Keratinocyte (primary cell): ENCODE data around the gene TIGAR.

Experiments
- CTCF ChIP-seq, 3 experiments: IDR thresholded peaks in 1 of 3; conservative IDR thresholded peaks in 1 of 3; optimal IDR thresholded peaks in 1 of 3; 2 replicates in 2 of 3; 3 replicates in 1 of 3; pipeline versions ENCODE3 to v1.5.1; 2011; ENCODE audit warnings: low read length in 3 of 3, mild to moderate bottlenecking in 3 of 3, moderate library complexity in 2 of 3, control low read depth in 1 of 3, inconsistent platforms in 1 of 3; ENCODE audit not compliant: insufficient read depth in 2 of 3; ENCODE audit errors: extremely low read depth in 1 of 3
- EZH2 ChIP-seq: IDR thresholded peaks from one replicate; pipeline ENCODE4 v1.6.1; 2012; ENCODE audit warnings: inconsistent platforms, mild to moderate bottlenecking, low read length, moderate library complexity

DNA sequence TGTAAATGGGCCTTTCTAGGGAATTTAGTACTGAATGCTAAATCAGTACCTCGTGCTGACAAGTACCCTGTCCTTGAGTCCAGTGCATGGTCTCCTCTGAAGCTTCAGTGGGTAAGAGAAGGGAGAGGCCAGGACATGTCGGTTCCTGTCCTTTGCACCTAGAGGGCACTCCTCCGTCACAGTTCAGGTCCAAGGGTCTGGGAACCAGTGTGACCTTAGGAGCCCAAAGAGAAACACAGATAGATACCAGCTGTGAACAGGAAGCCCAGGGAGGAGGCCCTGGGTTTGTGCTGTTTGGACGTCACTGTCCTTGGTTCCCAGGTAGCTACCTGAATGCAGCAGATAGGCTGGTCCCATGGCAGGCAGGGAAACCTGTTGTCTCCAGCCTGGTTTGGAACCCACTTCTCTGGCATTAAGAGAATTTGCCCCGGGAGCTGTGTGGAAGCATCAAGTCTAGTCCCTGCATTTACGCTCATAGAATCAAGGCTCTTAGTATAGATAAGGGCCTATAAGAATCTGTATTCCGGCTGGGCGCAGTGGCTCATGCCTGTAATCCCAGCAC, 62.4 kb downstream of the TIGAR start:
- TF ChIP-seq CTCF (optimal IDR thresholded peaks at IDR 0.05 in 1 of 3, IDR thresholded peaks at IDR 0.05 in 1 of 3, conservative IDR thresholded peaks at IDR 0.05 in 1 of 3; ENCODE audit: extremely low read depth in 1 of 3, insufficient read depth in 2 of 3, low read length in 3 of 3): peak in 1 of 3 experiments; percentile 7
- TF ChIP-seq EZH2: no peak
